Cardiac muscle cell (in vitro differentiated cells and primary cell): ENCODE data around the gene AP2A2. TPM values are rescaled to one million over a fixed set of nuclear protein-coding genes. Genes with fewer than 3 reads are reported as not detected.

Experiments used
- DNase-seq, 2 donors: peaks; one replicate each; pipeline versions ENCODE4 v3.0.0 to v3.0.0-alpha.2; 2010 to 2017; ENCODE audit warnings: low read depth in 1 of 2, low spot score in 1 of 2
- H3K27ac ChIP-seq: fragments of 200-600 bp; sonication (generic); 2 replicates; pipeline ENCODE4 v1.5.1; 2016
- H3K27me3 ChIP-seq: fragments of 200-600 bp; sonication (generic); 2 replicates; pipeline ENCODE4 v1.6.0; 2016; ENCODE audit warnings: control low read depth
- H3K36me3 ChIP-seq: fragments of 200-600 bp; sonication (generic); 2 replicates; pipeline ENCODE4 v1.5.1; 2016; ENCODE audit warnings: control low read depth
- H3K4me1 ChIP-seq: fragments of 200-600 bp; sonication (generic); 2 replicates; pipeline ENCODE4 v1.8.1; 2017; ENCODE audit warnings: low read depth, mild to moderate bottlenecking, mixed run types
- H3K4me3 ChIP-seq: fragments of 200-600 bp; sonication (generic); 2 replicates; pipeline ENCODE4 v1.5.1; 2016; ENCODE audit warnings: mild to moderate bottlenecking
- H3K9me3 ChIP-seq: fragments of 200-600 bp; sonication (generic); 2 replicates; pipeline ENCODE4 v1.5.1; 2017; ENCODE audit warnings: low read depth, mild to moderate bottlenecking, control low read depth
- polyA plus RNA-seq: library from polyadenylated mRNA; unstranded; fragments of >200 nt; fragmentation: Nextera tagmentation; extraction: Ambion mirVana; gene quantifications from 2 replicates; pipeline ENCODE4 v1.2.1, GENCODE V29; 2016
- total RNA-seq: library from RNA; depleted of rRNA; stranded (reverse); fragments of >200 nt; gene quantifications from 2 replicates; pipeline ENCODE4 v1.2.3, GENCODE V29; 2016
- TF ChIP-seq, protein P1 (sequence below): IDR thresholded peaks from 2 replicates; pipeline ENCODE4 v1.5.1; 2012; ENCODE audit warnings: low read depth, mild to moderate bottlenecking, low read length

AP2A2 gene
- total and polyA plus RNA-seq, 2 experiments from 2014 or later = 47.6 to 77.6 TPM

DNA sequence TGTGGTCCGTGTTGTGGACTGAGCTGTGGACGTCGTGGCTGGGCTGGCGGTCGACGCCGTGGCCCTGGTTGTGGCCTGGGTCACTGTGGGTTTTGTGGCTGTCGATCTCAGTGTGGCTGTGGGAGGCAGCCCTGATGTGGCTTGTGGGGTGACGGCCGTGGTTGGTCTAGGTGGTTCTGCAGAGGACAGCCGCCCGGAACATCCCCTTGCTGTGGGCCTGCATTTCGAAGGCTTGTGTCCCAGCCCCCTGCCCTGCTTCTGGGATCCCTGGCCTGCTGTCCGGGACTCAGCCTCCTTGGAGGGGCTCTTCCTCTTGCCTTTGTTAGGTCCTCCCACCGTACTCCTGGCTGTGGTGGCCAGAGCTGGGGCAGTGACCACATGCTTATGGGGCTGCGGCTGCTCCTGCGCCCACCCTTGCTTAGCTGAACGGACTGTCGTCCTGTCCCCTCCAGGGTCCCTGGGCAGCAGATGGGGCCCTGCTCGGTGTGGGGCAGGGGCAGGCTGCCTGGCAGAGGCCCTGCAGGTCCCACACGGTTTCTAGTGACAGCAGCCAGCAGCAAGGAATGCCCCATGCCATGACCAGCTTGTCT, 93.7 kb downstream of the AP2A2 start:
- Histone ChIP-seq H3K9me3 (no peaks in the 10 kb centered on the region), H3K27me3 (no peaks in the 10 kb centered on the region), H3K27ac (no peak overlapping the region), H3K4me1 (no peaks in the 10 kb centered on the region), H3K36me3 (no peaks in the 10 kb centered on the region), H3K4me3 (no peak overlapping the region)
- no peak for DNase-seq
- TF ChIP-seq, protein P1, sequence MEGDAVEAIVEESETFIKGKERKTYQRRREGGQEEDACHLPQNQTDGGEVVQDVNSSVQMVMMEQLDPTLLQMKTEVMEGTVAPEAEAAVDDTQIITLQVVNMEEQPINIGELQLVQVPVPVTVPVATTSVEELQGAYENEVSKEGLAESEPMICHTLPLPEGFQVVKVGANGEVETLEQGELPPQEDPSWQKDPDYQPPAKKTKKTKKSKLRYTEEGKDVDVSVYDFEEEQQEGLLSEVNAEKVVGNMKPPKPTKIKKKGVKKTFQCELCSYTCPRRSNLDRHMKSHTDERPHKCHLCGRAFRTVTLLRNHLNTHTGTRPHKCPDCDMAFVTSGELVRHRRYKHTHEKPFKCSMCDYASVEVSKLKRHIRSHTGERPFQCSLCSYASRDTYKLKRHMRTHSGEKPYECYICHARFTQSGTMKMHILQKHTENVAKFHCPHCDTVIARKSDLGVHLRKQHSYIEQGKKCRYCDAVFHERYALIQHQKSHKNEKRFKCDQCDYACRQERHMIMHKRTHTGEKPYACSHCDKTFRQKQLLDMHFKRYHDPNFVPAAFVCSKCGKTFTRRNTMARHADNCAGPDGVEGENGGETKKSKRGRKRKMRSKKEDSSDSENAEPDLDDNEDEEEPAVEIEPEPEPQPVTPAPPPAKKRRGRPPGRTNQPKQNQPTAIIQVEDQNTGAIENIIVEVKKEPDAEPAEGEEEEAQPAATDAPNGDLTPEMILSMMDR = no peak

DNA sequence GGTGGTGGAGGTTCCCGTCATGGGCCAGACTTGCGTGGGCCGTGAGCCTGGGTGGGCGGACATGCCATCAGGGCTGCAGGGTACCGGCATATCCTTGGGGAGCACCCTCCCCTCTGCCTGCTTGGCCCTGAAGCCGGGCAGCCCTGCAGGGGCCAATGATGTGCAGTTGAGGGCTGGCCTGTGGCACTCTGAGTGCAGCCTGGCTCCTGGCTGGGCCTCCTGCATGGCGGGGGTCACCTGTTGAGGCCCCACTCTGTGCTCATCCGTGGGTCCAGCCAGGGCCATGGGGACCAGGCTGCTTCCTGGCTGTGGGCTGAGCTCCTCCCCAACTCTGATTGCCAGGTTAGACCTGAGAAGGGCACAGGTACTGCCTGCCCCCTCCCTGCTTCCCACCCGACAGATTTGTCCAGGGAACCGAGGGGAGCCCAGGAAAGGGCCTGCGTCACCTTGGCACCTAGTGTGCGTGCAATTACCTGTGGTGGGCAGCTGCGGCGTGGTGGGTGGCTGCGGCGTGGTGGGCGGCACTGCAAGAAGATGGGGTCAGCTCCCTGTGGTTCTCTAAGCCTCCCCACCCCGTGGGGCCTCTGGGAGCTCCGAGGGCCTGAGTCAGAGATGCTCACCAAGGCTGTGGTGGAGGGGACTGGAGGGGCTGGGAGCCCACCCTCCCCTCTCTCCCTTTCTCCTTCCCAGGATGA, 94.7 kb downstream of the AP2A2 start:
- Histone ChIP-seq H3K27ac (no peak overlapping the region), H3K36me3 (no peaks in the 10 kb centered on the region), H3K4me1 (no peaks in the 10 kb centered on the region), H3K9me3 (no peaks in the 10 kb centered on the region), H3K4me3 (no peak overlapping the region), H3K27me3 (no peaks in the 10 kb centered on the region)
- DNase-seq = no peak
- TF ChIP-seq, protein P1 = no peak

DNA sequence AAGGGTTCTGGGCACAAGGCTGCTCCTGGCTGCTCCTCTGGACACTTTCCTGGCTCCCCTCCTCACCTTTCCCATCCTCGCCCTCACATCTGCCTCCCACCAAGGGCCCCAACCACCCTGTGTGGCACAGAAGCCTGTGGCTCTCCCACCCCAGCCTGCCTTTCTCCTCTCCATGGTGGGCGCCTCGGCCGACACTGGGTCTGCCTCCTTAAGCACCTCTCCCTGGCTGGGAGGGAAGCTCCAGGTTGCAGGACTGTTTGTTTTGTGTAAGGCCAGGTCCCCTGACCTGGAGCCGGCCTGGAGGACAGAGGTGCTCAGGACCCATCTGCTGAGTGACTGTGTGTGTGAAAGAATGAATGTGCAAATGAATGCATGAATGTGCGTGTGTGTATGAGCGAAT, 96.7 kb downstream of the AP2A2 start:
- H3K36me3 ChIP-seq = no peaks in the 10 kb centered on the region
- no peaks in the 10 kb centered on the region for H3K9me3 ChIP-seq
- H3K4me1 ChIP-seq = no peaks in the 10 kb centered on the region
- DNase-seq = no peak
- H3K27me3 ChIP-seq = no peaks in the 10 kb centered on the region
- TF ChIP-seq, protein P1 = no peak
- H3K27ac ChIP-seq = no peak overlapping the region
- H3K4me3 ChIP-seq = no peak overlapping the region

DNA sequence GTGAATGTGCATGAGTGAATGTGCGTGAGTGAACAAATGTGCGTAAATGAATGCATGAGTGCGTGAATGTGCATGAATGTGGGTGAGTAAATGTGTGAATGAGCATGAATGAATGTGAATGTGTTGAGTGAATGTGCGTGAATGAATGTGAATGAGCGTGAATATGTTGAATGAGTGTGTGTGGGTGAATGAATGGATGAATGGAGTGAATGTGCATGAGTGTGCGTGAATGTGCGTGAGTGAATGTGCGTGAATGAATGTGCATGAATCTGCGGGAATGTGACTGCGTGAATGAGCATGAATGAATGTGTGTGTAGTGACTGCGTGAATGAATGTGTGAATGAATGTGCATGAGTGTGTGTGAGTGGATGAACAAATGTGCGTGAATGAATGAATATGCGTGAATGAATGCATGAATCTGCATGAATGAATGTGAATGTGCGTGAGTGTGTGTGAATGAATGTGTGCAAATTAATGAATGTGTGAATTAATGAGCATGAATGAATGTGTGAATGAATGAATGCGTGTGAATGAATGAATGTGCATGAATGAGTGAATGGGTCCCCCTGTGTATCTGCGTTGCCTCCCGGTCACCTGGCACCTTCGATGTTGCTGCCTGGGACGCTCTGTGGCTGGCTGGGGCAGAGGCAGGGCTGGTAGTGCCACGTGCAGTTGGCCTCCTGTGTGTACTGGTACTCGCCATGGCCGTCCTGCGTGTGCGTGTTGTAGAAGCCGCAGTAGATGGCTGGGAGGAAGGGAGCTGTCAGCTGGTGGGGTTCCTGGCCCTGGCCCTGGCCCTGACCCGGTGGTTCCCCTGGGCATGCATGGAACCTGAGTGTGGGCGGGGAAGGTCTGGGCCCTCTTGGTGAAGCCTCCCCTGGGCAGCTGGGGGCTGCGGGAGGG, 97.5 kb downstream of the AP2A2 start:
- DNase-seq = no peak
- Histone ChIP-seq H3K4me1 (no peaks in the 10 kb centered on the region), H3K36me3 (no peaks in the 10 kb centered on the region), H3K27ac (no peak overlapping the region), H3K4me3 (no peak overlapping the region), H3K27me3 (no peaks in the 10 kb centered on the region), H3K9me3 (no peaks in the 10 kb centered on the region)
- TF ChIP-seq, protein P1 = no peak

DNA sequence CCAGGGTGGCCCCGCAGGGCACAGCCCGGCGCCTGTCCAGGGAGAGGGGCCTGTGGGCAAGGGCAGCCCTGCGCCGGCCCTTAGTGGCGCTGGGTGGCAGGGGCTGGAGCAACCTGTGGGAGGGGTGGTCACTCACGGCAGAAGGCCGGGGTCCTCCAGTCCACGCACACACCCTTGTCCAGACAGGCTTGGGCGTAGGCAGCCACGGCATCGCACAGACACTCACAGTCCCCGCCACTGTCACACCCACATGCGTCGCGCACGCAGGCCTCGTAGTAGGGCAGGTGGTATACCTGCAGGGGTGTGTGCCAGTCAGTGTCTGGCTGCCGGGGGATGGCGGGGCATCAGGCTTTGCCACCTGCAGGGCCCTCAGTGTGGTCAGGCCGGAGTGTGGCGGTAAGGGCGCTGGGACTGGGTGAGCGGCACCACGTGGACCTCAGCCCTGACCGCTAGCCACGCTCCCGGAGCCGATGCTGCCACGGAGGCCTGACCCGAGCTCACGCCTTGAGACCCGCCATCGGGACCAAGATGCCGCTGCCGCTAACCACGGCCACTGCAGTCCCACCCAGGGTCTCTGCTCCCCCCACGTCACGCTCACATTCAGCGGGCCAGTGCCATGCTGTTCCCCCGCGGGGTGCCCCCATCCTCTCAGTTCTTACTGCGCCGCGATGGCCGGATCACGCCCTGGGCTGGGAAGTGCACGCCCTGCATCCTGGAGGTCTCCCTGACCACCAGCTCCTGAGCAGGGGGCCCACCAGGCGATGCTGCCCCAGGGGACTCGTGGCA, 98.3 kb downstream of the AP2A2 start:
- Histone ChIP-seq H3K9me3 (no peaks in the 10 kb centered on the region), H3K36me3 (no peaks in the 10 kb centered on the region), H3K4me3 (no peak overlapping the region), H3K27me3 (no peaks in the 10 kb centered on the region), H3K27ac (no peak overlapping the region), H3K4me1 (no peaks in the 10 kb centered on the region)
- DNase-seq = no peak
- TF ChIP-seq, protein P1 = no peak
